Measurements from ENCODE around the gene ZNF561. TPM values are rescaled to one million over a fixed set of nuclear protein-coding genes. Genes with fewer than 3 reads are reported as not detected.

Gene ZNF561
- total RNA-seq, 4 donors from 2014 or later, result 19.4 to 30.3 (median 21.9) TPM

GRCh38 chr19:9650345-9650744, 29.3 kb upstream of the ZNF561 start:
- Histone ChIP-seq H3K9me3 (peaks cover 0 to 70% (median 15%) of the 10 kb centered on the region in 4 donors), H3K4me1 (no peaks in the 10 kb centered on the region), H3K4me3 (no peak overlapping the region), H3K27me3 (no peaks in the 10 kb centered on the region), H3K36me3 (peaks cover 0 to 99% (median 28%) of the 10 kb centered on the region in 3 donors), H3K27ac (no peak overlapping the region)
- no peak for DNase-seq (ENCODE audit: low spot score in 2 of 2)
- TF ChIP-seq CTCF (IDR thresholded peaks at IDR 0.05), result no peak
- TF ChIP-seq EP300 (IDR thresholded peaks at IDR 0.05), result no peak
- no peak for TF ChIP-seq POLR2A (IDR thresholded peaks at IDR 0.05)
- 93 to 98% methylated on average over 5 of the region's 5 CpGs for WGBS, 2 donors

GRCh38 chr19:9645472-9645871, 24.4 kb upstream of the ZNF561 start:
- H3K27ac ChIP-seq, result no peak overlapping the region
- peaks cover 0 to 40% (median 0%) of the 10 kb centered on the region in 4 donors for H3K9me3 ChIP-seq
- TF ChIP-seq CTCF (IDR thresholded peaks at IDR 0.05) (no peak), EP300 (IDR thresholded peaks at IDR 0.05) (no peak), POLR2A (IDR thresholded peaks at IDR 0.05) (no peak)
- peaks cover 0 to 97% (median 0%) of the 10 kb centered on the region in 3 donors for H3K36me3 ChIP-seq
- no peaks in the 10 kb centered on the region for H3K4me1 ChIP-seq
- H3K27me3 ChIP-seq, result no peaks in the 10 kb centered on the region
- no peak overlapping the region for H3K4me3 ChIP-seq
- DNase-seq (ENCODE audit: low spot score in 2 of 2), result no peak
- WGBS, 2 donors, result 91 to 93% methylated on average over 1 of the region's 1 CpG

- peaks cover 0 to 97% (median 0%) of the 10 kb centered on the region in 3 donors for H3K36me3 ChIP-seq
- TF ChIP-seq EP300 (IDR thresholded peaks at IDR 0.05), result no peak
- no peak for TF ChIP-seq POLR2A (IDR thresholded peaks at IDR 0.05)
- TF ChIP-seq CTCF (IDR thresholded peaks at IDR 0.05), result no peak
- peaks cover 0 to 30% (median 0%) of the 10 kb centered on the region in 4 donors for H3K9me3 ChIP-seq
- H3K27ac ChIP-seq, result no peak overlapping the region
- 84 to 87% methylated on average over 4 of the region's 4 CpGs for WGBS, 2 donors
- no peak for DNase-seq (ENCODE audit: low spot score in 2 of 2)
- no peak overlapping the region for H3K4me3 ChIP-seq
- no peaks in the 10 kb centered on the region for H3K27me3 ChIP-seq
- H3K4me1 ChIP-seq, result no peaks in the 10 kb centered on the region
Observed at GRCh38 chr19:9644472-9644871, 23.4 kb upstream of the ZNF561 start.

- WGBS, 2 donors, result 91 to 92% methylated on average over 6 of the region's 6 CpGs
Observed at GRCh38 chr19:9641810-9642209, 20.8 kb upstream of the ZNF561 start.

GRCh38 chr19:9640956-9641355, 19.9 kb upstream of the ZNF561 start:
- peaks cover 0 to 96% (median 0%) of the 10 kb centered on the region in 3 donors for H3K36me3 ChIP-seq
- H3K9me3 ChIP-seq, result peaks cover 0 to 16% (median 0%) of the 10 kb centered on the region in 4 donors
- no peak overlapping the region for H3K4me3 ChIP-seq
- 56 to 58% methylated on average over 1 of the region's 1 CpG for WGBS, 2 donors
- H3K27me3 ChIP-seq, result no peaks in the 10 kb centered on the region
- DNase-seq (ENCODE audit: low spot score in 2 of 2), result no peak
- H3K27ac ChIP-seq, result no peak overlapping the region
- no peak for TF ChIP-seq EP300 (IDR thresholded peaks at IDR 0.05)
- no peak for TF ChIP-seq POLR2A (IDR thresholded peaks at IDR 0.05)
- TF ChIP-seq CTCF (IDR thresholded peaks at IDR 0.05), result no peak
- no peaks in the 10 kb centered on the region for H3K4me1 ChIP-seq

More at GRCh38 chr19:9641810-9642209, 20.8 kb upstream of the ZNF561 start:
- Histone ChIP-seq H3K4me1 (no peaks in the 10 kb centered on the region), H3K27ac (no peak overlapping the region), H3K9me3 (peaks cover 0 to 18% (median 0%) of the 10 kb centered on the region in 4 donors), H3K4me3 (no peak overlapping the region), H3K27me3 (no peaks in the 10 kb centered on the region), H3K36me3 (peaks cover 0 to 95% (median 0%) of the 10 kb centered on the region in 3 donors)
- DNase-seq (ENCODE audit: low spot score in 2 of 2), result no peak
- TF ChIP-seq CTCF (IDR thresholded peaks at IDR 0.05) (no peak), POLR2A (IDR thresholded peaks at IDR 0.05) (no peak), EP300 (IDR thresholded peaks at IDR 0.05) (no peak)

Data from tibial nerve (tissue), 4 donors.